SK-N-SH (cell line): Measurements from ENCODE around the gene ATG16L2.

ENCODE experiments used
- CTCF ChIP-seq: fragments of 200-600 bp; sonication (generic); IDR thresholded peaks from 2 replicates; pipeline ENCODE4 v1.6.1; 2017; ENCODE audit warnings: antibody characterized with exemption, mild to moderate bottlenecking, moderate library complexity
- ELF1 ChIP-seq: IDR thresholded peaks from 2 replicates; pipeline ENCODE4 v1.4.0; 2012
- EP300 ChIP-seq, 2 experiments: IDR thresholded peaks; 2 replicates each; pipeline versions ENCODE4 v1.4.0 to v1.6.1; 2012; ENCODE audit warnings: borderline replicate concordance in 1 of 2, low read depth in 1 of 2, low read length in 1 of 2
- EZH2phosphoT487 ChIP-seq: fragments of 200-600 bp; sonication (generic); IDR thresholded peaks from 2 replicates; pipeline ENCODE4 v1.6.1; 2017; ENCODE audit warnings: low read depth, mixed run types, mild to moderate bottlenecking, antibody characterized with exemption, moderate library complexity, borderline replicate concordance
- FOXM1 ChIP-seq: IDR thresholded peaks from 2 replicates; pipeline ENCODE4 v1.4.0; 2012; ENCODE audit warnings: low read depth, mild to moderate bottlenecking
- MEF2A ChIP-seq: IDR thresholded peaks from 2 replicates; pipeline ENCODE4 v1.4.0; 2012; ENCODE audit warnings: low read depth, borderline replicate concordance
- NRF1 ChIP-seq: IDR thresholded peaks from 2 replicates; pipeline ENCODE4 v1.6.1; 2012; ENCODE audit warnings: low read depth, mild to moderate bottlenecking, low read length
- POLR2AphosphoS5 ChIP-seq: IDR thresholded peaks from 2 replicates; pipeline ENCODE4 v1.6.1; 2012; ENCODE audit warnings: low read depth, low read length
- REST ChIP-seq: IDR thresholded peaks from 2 replicates; pipeline ENCODE4 v1.6.1; 2012; ENCODE audit warnings: mild to moderate bottlenecking, low read depth, low read length, moderate library complexity
- YY1 ChIP-seq: IDR thresholded peaks from 2 replicates; pipeline ENCODE4 v1.4.0; 2012; ENCODE audit warnings: low read depth, mild to moderate bottlenecking
- ZBTB33 ChIP-seq: IDR thresholded peaks from 2 replicates; pipeline ENCODE4 v1.4.0; 2012; ENCODE audit warnings: low read depth, borderline replicate concordance
- TF ChIP-seq, protein P1 (sequence below): fragments of 150-350 bp; IDR thresholded peaks from 2 replicates; pipeline ENCODE4 v1.6.1; 2017; ENCODE audit warnings: antibody characterized with exemption, low read length, low read depth, borderline replicate concordance
- TF ChIP-seq, protein P2 (sequence below): IDR thresholded peaks from 2 replicates; pipeline ENCODE4 v1.4.0; 2012; ENCODE audit warnings: low read depth, borderline replicate concordance

DNA sequence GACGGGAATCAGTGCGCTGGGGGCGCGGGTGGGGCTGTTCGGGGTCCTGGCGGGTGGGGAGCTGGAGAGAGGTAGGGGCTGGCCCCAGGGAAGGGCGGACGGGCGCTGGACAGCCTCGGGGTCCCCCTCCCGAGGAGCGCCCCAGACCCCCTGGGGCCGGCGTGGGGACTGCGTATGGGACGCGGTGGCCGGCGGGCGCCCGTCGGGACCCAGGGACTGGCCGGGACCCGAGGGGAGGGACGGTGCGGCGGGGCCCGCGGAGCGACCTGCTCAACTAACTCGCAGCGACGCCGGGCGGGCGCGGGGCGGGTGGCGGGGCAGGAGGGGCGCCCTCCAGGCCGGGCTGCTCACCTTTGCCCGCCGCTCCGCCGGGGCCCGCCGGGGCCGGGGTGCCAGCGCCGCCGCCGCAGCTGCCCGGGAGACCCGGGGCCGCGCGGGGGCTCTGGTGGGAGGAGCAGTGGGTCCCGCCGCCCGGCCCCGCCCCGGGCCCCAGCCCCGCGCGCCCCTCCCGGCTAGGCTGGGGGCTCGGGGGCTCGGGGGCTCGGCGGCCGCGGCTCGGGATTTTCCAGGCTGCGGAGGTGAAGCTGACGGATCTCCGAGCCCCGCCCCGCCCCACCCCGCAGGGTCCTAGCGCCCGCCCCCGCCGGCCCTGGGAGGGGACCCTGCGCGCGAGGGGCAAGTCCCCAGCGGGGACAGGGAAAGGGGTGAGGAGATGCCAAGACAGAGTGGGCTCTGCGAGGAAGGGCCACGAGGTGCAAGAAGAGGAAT is 32.7 kb upstream of the ATG16L2 start:
- no peak for TF ChIP-seq CTCF
- TF ChIP-seq, protein P1, sequence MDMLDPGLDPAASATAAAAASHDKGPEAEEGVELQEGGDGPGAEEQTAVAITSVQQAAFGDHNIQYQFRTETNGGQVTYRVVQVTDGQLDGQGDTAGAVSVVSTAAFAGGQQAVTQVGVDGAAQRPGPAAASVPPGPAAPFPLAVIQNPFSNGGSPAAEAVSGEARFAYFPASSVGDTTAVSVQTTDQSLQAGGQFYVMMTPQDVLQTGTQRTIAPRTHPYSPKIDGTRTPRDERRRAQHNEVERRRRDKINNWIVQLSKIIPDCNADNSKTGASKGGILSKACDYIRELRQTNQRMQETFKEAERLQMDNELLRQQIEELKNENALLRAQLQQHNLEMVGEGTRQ, result no peak
- no peak for TF ChIP-seq ELF1
- TF ChIP-seq REST, result no peak
- TF ChIP-seq EZH2phosphoT487, result no peak
- no peak for TF ChIP-seq YY1
- no peak for TF ChIP-seq MEF2A
- no peak for TF ChIP-seq ZBTB33
- no peak for TF ChIP-seq POLR2AphosphoS5
- TF ChIP-seq FOXM1, result no peak
- TF ChIP-seq, protein P2, sequence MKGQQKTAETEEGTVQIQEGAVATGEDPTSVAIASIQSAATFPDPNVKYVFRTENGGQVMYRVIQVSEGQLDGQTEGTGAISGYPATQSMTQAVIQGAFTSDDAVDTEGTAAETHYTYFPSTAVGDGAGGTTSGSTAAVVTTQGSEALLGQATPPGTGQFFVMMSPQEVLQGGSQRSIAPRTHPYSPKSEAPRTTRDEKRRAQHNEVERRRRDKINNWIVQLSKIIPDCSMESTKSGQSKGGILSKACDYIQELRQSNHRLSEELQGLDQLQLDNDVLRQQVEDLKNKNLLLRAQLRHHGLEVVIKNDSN, result no peak
- TF ChIP-seq NRF1, result no peak
- no peak for TF ChIP-seq EP300 (IDR thresholded peaks at IDR 0.05; ENCODE audit: borderline replicate concordance in 1 of 2, low read depth in 1 of 2, low read length in 1 of 2)
